ENCODE measurements around the gene PDPN.

Gene PDPN

DNA sequence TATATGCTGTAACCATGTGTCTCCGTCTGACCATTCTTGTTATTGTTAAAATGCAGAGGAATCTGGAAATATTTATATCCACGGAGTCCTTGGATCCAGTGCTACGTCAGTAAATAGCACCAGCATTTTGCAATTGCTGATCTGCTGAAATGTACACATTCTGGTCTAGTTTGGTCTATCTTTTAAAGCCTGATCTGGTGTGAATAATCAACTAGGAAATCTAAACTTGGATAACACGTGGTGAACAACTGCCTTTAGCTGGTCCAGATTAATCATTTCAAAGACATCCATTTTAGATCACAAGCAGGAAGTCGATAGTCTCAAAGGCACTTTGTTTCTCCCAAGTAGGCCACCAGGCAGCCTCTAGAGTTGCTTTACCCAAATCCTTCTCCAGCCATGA is 32.6 kb downstream of the PDPN start:
- in situ Hi-C loops (cut with MboI; ENCODE audit: low sequenced_read_pairs): no loop called here

DNA sequence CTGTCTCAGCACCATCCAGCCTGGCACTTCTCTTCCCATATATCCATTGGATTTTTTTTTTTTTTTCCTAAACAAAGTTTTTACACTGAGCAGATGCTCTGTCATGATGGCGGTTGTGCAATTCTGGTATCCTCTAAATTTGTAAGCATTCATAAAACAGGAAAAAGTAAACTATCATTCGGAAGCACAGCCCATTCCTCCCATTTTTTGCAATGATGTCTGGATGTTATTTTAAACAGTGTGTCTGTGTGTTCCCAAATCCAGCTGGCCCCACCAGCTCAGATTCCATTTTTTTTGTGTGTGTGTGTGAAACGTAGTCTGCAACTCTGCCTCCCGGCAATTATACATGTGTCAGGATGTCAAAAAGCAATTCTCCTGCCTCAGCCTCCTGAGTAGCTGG is 33.5 kb downstream of the PDPN start:
- in situ Hi-C loops (cut with MboI; ENCODE audit: low sequenced_read_pairs): no loop called here

- in situ Hi-C loops (cut with MboI; ENCODE audit: low sequenced_read_pairs): no loop called here
Measured at GRCh38 chr1:13617773-13618172, 34.1 kb downstream of the PDPN start.

DNA sequence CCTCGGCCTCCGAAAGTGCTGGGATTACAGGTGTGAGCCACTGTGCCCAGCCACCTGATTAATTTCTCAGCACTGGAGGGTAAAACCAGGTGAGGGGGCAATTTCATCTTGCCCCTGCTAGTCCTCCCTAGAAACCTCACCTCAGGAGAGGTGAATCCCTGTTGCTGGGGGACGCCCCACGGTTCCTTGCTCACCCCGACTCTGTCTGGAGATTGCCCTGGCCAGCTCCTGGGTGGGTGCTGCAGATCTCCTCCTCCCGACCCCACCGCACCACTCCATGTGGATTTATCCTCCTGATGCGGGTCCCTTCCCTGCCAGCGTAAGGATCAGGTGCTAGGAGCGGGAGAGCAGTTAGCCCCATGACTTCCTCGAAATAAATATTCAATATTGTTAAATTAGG is 34.9 kb downstream of the PDPN start:
- in situ Hi-C loops (cut with MboI; ENCODE audit: low sequenced_read_pairs): no loop called here

DNA sequence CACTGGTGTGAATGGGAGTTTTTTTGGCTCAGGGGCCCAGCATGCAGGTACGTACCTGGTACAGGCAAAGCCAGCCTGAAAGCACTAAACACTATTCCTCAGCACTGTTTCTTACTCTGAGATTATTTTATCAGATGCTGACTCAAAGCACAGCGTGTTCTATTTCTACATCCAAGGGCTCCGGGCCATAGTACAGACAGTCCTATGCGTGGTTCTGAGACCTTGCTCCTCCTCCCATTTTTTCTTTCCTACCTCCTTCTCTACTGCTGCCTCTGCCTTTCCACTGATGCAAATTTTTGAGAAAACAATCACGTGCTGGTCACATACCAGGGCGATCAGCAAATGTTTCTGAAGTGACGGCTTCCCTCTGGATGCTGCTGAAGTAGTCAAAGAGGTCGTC is 36.3 kb downstream of the PDPN start:
- in situ Hi-C loops (cut with MboI; ENCODE audit: low sequenced_read_pairs): no loop called here

GRCh38 chr1:13620825-13621224 is 37.2 kb downstream of the PDPN start:
- in situ Hi-C loops (cut with MboI; ENCODE audit: low sequenced_read_pairs): no loop called here

GRCh38 chr1:13622446-13622845 is 38.8 kb downstream of the PDPN start:
- in situ Hi-C loops (cut with MboI; ENCODE audit: low sequenced_read_pairs): no loop called here

DNA sequence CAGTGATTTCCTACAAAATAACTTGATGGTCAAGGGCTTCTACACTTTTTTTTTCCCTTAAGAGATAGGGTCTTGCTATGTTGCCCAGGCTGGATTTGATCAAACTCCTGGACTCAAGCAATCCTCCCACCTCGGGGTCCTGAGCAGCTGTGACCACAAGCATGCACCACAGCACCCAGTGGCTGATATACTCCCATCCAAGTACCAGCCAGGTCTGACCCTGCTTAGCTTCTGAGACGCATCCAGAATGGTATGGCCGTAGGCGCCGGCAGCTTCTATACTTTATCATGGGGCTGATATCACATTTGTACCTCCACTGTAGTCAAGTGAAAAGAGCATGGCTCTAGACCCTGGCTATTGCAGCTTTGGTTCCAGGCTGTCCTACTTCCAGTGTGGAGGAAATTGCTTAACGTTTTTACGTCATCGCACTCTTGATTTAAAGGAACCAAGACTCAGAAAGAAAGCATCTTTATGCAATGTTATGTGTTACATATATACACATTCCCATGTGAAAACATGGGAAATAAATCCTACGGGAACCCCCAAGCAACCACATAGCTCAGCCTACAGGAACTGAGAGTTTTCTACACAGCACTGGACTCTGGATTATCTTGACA is 39.5 kb downstream of the PDPN start:
- in situ Hi-C loops (cut with MboI; ENCODE audit: low sequenced_read_pairs): no loop called here

GRCh38 chr1:13624526-13624925 is 40.9 kb downstream of the PDPN start:
- in situ Hi-C loops (cut with MboI; ENCODE audit: low sequenced_read_pairs): no loop called here

DNA sequence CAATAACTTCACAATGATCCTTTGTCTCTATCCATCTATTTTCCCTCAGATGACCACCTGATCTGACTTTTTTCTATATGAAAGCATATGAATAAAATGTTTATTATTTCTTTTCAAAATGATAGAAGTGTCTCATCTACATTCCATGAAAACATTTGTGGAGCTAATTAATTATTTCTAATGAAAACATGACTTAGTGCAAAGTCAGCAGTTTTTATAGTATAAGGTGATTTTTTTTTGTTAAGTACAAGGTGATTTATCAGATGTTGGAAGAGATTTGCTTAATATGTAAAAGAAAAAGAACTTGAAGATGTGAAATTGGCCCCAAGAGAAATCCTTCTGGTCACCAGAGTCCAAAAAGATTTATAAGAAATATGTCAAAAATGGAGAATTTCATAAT is 43.5 kb downstream of the PDPN start:
- in situ Hi-C loops (cut with MboI; ENCODE audit: low sequenced_read_pairs): no loop called here

GRCh38 chr1:13628218-13628617 is 44.6 kb downstream of the PDPN start:
- in situ Hi-C loops (cut with MboI; ENCODE audit: low sequenced_read_pairs): no loop called here

DNA sequence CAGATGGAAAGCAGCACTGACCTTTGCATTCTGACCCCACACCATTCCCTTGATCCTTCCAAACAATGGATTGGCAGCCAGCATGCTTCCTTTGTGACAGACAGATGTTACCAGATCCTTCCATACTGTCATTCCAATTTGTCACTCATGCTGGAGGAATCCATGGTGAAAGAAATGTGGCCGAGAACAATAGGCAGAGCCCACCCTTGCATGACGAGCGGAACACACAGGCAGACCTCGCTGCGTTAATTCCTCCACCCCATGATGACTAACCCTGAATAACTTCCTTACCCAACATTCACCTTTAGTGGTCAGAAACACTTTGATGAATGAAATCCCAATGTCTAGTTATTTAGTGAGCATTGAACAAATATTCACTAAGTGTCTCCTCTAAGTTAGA is 45.1 kb downstream of the PDPN start:
- in situ Hi-C loops (cut with MboI; ENCODE audit: low sequenced_read_pairs): no loop called here

GRCh38 chr1:13642306-13643004 is 58.8 kb downstream of the PDPN start:
- in situ Hi-C loops (cut with MboI; ENCODE audit: low sequenced_read_pairs): no loop called here

- in situ Hi-C loops (cut with MboI; ENCODE audit: low sequenced_read_pairs): no loop called here
Measured at GRCh38 chr1:13643017-13643416, 59.4 kb downstream of the PDPN start.

GRCh38 chr1:13646521-13646920 is 62.9 kb downstream of the PDPN start:
- in situ Hi-C loops (cut with MboI; ENCODE audit: low sequenced_read_pairs): no loop called here

- in situ Hi-C loops (cut with MboI; ENCODE audit: low sequenced_read_pairs): no loop called here
Measured at GRCh38 chr1:13651279-13651678, 67.6 kb downstream of the PDPN start.

DNA sequence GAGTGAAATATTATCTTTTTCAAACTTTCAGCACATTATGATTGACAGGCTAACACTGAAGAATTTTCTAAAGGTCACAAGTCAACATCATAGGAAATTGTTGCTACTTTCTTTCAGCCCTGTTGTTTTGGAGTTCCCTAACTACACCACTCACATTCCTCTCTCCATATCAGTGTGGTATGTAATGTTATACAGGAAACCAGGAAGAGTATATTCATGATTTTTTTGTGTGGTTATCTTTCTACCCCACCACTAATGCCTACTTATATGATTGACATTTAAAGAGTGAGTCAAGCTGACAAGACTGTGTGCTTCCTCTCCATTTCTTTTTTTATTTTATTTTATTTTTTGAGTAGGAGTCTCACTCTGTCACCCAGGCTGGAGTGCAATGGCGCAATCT is 68.6 kb downstream of the PDPN start:
- in situ Hi-C loops (cut with MboI; ENCODE audit: low sequenced_read_pairs): no loop called here

DNA sequence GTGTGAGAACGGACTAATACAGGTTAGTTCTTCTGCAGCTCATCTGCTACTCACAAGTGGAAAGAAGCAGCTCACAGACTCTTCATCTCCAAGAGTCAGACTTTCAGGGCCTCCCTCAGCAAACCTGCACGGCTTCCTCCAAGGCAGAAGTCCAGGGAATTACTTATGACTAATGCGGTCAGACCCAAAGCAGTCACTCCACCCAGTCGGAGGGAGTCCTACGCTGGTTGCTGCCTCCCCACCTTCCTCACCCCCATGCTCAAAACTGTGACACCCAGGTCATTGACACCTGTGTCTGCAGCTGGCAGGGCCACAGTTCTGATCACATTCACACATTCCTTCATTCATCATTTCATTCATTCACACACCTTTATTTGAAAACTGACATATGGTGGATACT is 77.9 kb downstream of the PDPN start:
- in situ Hi-C loops (cut with MboI; ENCODE audit: low sequenced_read_pairs): no loop called here

GRCh38 chr1:13662493-13662892 is 78.9 kb downstream of the PDPN start:
- in situ Hi-C loops (cut with MboI; ENCODE audit: low sequenced_read_pairs): no loop called here

GRCh38 chr1:13663969-13664368 is 80.3 kb downstream of the PDPN start:
- in situ Hi-C loops (cut with MboI; ENCODE audit: low sequenced_read_pairs): no loop called here

- in situ Hi-C loops (cut with MboI; ENCODE audit: low sequenced_read_pairs): no loop called here
Measured at GRCh38 chr1:13664451-13664850, 80.8 kb downstream of the PDPN start.

DNA sequence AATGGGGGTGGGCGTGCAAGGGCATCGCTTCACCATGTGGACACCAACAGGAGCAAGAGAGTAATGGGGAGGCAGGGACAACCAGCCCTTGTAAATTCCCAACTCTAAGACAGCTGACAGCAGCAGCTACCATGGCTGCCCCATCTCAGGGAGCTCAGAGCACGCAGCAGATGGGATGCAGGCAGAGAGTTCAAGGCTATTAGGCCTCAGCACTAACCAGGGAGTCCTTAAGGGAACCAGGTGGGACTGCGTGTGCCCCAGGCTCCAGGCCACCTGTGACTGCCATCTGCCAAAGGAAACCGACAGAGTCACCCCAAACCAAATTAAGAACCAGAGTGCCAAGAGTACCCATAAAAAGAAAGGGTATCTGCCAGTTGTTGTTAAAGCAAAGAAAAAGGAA is 82.7 kb downstream of the PDPN start:
- in situ Hi-C loops (cut with MboI; ENCODE audit: low sequenced_read_pairs): no loop called here

Data from HL-60/S4 treated with retinoic acid at 250 ng/mL for 4 days and 3 days (cell line).